Stimulated activated CD8-positive, alpha-beta memory T cell treated with anti-CD3 and anti-CD28 coated beads, Interleukin-15, amount 100 ng/mL, for 4 hours (primary cell): ENCODE measurements around the gene KLHL28.

Experiments
- DNase-seq, 2 donors: peaks; one replicate each; pipeline ENCODE4 v3.0.0-alpha.2; 2020; ENCODE audit warnings: low read depth in 2 of 2

KLHL28 gene

GRCh38 chr14:44961554-44962333 lies at the start of gene KLHL28, which contains the start of gene TOGARAM1:
KLHL28 (minus strand) TSS chr14:44961947; CDS start chr14:44945928, 16,019 bp downstream.
TOGARAM1 (plus strand) TSS chr14:44962190; CDS start chr14:44962422, 232 bp downstream.
- peak; percentile 89 to 97 for DNase-seq

DNA sequence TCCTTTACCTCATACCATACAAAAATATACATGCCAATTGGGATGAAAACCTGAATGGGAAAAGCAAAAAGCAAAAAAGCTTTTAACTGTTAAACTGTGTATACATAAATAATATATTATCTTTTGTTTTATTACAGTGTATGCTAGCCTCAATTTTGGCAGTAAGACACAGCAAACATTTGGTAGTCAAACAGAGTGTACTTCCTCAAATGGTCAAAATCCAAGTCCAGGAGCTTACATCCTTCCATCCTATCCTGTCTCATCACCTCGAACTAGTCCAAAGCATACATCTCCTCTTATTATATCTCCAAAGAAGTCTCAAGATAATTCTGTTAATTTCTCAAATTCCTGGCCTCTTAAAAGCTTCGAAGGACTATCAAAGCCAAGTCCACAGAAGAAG lies 42.2 kb upstream of the KLHL28 start:
- no peak for DNase-seq

- no peak for DNase-seq
Observed at GRCh38 chr14:44995770-44996294, 34.1 kb upstream of the KLHL28 start.

- DNase-seq, result no peak
Observed at GRCh38 chr14:44995196-44995595, 33.4 kb upstream of the KLHL28 start.

DNA sequence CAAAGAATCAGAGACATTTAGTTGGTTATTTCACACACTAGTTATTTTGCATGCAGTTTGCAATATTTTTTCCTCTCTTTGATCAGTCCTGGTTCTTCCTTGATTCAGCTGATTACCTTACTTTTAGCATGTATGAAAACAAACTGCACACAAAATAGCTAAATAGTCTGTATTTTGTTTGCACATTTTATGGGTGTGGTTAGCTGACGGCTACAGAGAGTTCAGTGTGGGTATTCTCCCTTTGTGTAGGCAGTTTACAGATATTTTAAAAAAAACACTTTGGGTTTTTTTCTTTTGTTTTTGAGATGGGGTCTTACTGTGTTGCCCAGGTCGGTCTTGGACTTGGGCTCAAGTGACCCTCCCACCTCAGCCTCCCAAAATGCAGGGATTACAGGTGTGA lies 28.8 kb upstream of the KLHL28 start:
- DNase-seq, result no peak

- DNase-seq, result no peak
Observed at GRCh38 chr14:44989497-44990440, 28.0 kb upstream of the KLHL28 start.

DNA sequence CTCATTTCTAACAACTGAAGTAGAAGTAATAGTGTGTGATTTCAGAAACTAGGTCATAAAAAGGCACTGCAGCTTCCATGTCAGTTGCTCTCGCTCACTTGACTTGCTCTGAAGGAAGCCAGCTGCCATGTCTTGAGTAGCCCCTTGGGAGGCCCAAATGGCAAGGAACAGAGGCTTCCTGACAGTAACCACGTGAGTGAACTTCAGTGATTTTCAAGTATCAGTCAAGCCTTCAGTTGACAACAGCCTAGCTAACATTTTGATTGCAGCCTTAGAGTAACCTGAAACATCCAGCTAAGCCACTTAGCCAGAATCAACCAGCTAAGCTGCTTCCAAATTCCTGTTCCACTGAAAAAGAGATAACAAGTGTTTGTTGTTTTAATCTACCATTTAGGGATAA lies 26.9 kb upstream of the KLHL28 start:
- DNase-seq, result no peak

DNA sequence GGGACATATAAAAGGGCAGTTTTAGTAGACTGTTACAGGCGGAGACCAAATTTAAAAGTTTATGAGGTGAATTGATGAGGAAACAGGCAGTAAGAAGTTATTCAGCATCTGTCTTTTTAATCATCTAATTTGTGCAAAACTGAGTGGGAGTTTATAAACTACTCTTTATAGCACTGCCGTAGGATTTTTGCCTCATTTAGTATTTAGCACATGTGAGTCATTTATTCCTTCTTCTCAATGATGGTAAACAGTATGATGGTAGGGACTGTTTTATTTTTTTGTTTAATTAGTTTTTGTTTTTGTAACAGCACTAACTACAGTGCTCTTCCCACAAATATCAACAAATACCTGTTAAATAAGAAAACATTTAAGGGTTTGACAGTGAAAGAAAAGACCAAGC lies 20.8 kb upstream of the KLHL28 start:
- DNase-seq, result no peak

DNA sequence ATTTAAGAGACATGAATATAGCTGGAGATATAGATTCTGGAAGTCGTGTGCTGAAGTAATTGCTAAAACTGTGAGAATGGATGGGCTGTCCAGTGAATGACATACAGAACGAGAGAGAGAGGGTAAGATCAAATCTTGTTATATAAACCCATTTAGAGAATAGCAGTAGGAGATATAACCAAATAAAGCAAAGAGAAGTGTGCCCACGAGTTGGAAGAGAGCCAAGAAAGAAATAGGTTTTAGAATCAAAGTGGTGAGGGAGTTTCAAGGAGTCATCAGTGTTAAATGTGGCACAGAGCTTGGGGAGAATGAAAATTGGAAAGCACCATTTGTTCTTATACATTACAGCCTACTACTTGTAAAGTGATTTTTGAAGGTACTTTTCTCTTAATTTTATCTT lies 19.5 kb upstream of the KLHL28 start:
- no peak for DNase-seq

GRCh38 chr14:44979740-44980356 lies 18.1 kb upstream of the KLHL28 start:
- no peak for DNase-seq

DNA sequence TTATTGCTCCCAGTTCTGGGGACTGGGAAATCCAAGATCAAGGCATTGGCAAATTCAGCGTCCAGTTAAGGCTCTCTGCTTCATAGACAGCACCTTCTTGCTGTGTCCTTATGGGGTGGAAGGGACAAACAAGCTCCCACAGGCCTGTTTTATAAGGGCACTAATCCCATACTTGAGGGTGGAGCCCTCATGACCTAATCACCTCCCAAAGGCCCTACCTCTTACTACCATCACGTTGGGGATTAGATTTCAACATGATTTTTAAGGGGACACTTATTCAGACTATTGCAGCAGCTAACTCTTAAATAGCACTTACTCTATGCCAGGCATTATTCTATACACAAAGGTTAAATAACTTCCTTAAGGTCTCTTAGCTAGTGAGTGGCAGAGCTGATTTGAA lies 17.5 kb upstream of the KLHL28 start:
- DNase-seq, result no peak

DNA sequence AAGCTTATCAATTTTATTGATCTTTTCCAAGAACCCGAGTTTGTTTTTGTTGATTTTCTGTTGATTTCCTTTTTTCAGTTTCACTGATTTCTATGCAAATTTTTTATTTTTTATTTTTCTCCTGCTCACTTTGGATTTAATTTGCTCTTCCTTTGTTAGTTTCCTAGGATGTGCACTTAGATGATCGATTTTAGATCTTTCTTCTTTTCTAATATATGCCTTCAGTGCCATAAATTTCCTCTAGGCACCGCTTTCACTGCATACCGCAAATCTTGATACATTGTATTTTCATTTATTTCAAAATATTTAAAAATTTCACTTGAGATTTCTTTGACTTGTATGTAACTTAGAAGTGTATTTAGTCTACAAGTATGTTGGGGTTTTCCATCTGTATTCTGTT lies 9.7 kb upstream of the KLHL28 start:
- no peak for DNase-seq

GRCh38 chr14:44970907-44971306 lies 9.2 kb upstream of the KLHL28 start:
- DNase-seq, result no peak

GRCh38 chr14:44968714-44969113 lies 7.0 kb upstream of the KLHL28 start:
- no peak for DNase-seq

DNA sequence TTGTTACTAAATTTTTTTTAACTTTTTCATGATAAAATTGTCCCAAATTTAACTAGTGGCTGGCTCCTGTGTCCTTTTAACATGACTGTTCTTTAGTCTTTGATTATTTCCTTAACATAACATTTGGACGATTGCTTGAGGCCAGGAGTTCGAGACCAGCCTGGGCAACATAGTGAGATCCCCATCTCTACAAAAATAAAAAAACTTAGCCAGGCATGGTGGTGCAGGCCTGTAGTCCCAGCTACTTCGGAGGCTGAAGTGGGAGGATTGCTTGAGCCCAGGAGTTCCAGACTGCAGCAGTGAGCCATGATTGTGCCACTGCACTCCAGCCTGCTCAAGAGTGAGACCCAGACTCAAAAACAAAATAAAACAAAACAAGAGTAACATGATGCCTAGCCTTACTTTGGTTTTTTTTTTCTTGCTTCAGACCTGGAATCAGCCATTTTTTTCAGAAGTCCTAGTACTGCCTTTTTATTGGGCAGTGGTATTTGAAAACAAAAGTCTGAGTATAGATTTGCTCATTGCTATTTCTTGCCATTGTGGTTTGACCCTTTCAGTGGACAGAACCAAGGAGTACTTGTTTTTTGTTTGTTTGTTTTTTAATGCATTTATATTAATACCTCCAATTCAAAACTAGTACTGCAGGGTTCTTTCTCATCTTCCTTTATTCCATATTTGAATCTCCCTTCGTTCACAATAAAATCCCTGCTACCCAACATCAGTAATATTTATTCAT lies 5.0 kb upstream of the KLHL28 start:
- DNase-seq, result no peak

- DNase-seq, result no peak
Observed at GRCh38 chr14:44963775-44964380, 2.1 kb upstream of the KLHL28 start.

DNA sequence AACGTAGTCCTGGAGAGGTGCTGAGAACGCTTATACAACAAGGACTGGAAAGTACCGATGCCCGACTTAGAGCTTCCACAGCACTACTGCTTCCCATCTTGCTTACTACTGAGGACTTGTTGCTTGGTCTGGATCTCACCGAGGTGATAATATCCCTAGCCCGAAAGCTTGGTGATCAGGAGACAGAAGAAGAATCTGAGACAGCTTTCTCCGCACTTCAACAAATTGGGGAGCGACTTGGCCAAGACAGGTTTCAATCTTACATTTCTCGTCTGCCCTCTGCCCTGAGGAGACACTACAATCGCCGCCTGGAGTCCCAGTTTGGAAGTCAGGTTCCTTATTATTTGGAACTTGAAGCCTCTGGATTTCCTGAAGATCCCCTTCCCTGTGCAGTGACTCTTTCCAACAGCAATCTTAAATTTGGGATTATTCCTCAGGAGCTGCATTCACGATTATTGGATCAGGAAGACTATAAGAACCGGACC lies 1.3 kb upstream of the KLHL28 start:
- DNase-seq, result no peak

DNA sequence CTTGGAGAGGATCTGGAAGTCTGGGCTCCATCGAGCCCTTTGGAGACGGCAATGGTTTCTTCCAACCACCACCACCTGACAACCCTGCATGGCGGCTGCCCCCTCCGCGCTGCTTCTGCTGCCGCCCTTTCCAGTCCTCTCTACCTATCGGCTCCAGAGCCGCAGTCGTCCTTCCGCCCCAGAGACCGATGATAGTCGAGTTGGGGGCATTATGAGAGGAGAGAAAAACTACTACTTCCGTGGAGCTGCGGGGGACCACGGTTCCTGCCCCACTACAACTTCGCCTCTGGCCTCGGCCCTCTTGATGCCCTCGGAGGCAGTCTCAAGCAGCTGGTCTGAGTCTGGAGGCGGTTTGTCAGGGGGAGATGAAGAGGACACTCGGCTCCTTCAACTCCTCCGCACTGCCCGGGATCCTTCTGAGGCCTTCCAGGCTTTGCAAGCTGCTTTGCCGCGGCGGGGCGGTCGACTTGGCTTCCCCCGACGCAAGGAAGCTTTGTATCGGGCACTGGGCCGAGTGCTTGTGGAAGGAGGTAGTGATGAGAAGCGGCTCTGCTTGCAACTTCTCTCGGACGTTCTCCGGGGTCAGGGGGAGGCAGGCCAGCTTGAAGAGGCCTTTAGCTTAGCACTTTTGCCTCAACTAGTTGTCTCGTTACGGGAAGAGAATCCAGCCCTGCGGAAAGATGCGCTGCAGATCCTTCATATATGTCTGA lies 742 bp upstream of the KLHL28 start:
- DNase-seq, result no peak

GRCh38 chr14:44961151-44961553 lies 595 bp downstream of the KLHL28 start:
- DNase-seq, result peak; percentile 28 to 29

DNA sequence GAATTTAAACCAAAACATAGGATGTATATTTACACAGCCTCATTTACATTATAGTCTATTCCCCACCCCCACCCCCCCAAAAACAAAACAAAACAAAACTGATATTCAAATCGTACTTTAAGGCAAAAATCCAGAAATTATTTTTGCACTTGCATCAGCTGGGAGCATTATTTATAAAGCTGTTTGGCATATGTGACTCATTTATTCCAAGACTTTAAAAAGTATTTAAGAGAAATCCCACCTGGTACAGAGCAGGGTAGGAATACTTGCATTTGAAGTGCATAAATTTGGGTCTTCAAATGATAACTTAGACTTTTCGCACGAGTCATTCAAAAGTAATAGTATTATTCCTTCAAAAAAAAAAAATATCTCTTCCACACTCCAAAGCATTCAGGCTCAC lies 1.1 kb downstream of the KLHL28 start:
- no peak for DNase-seq
